B cell (primary cell): ENCODE measurements around the gene DDHD1. TPM values are rescaled to one million over a fixed set of nuclear protein-coding genes. Genes with fewer than 3 reads are reported as not detected.

Experiments
- ATAC-seq: fragments of 200-7000 bp; cut with Tn5 transposase; one replicate; pipeline ENCODE4 v1.10.0; 2021; ENCODE audit warnings: low read depth, mild to moderate bottlenecking, moderate number of reproducible peaks, moderate library complexity
- CTCF ChIA-PET: fragments of 350-600 bp; sonication (Branson Sonifier 250); formaldehyde crosslinking; loops from one replicate; lab custom pipeline; 2021; ENCODE audit warnings: antibody characterized with exemption, inconsistent platforms; lab: Charles Lee
- POLR2A ChIA-PET: fragments of 350-600 bp; sonication (Branson Sonifier 250); formaldehyde crosslinking; loops from one replicate; lab custom pipeline; 2021; ENCODE audit warnings: antibody characterized with exemption; lab: Charles Lee
- DNase-seq: peaks from one replicate; pipeline ENCODE4 v3.0.0; 2013
- H2AFZ ChIP-seq: 2 replicates; pipeline ENCODE4 v1.6.1; 2012; ENCODE audit warnings: mild to moderate bottlenecking, low read depth, low read length; ENCODE audit not compliant: insufficient read depth, poor library complexity, severe bottlenecking
- H3K27ac ChIP-seq, 2 donors: 1 replicate in 1 of 2; 2 replicates in 1 of 2; pipeline ENCODE4 v1.5.1; 2012 to 2013; ENCODE audit warnings: low read length in 2 of 2, mild to moderate bottlenecking in 2 of 2, moderate library complexity in 1 of 2
- H3K27me3 ChIP-seq, 4 experiments: fragments of 200-600 bp in 1 of 4; sonication (generic) in 1 of 4; replicated peaks in 1 of 4; 1 replicate in 2 of 4; 2 replicates in 2 of 4; pipeline versions ENCODE4 v1.6.1 to v1.7.0; 2013 to 2016; ENCODE audit warnings: low read length in 3 of 4, mild to moderate bottlenecking in 2 of 4, mixed read lengths in 1 of 4, moderate library complexity in 1 of 4; ENCODE audit not compliant: insufficient read depth in 4 of 4, control insufficient read depth in 3 of 4; ENCODE audit errors: control extremely low read depth in 1 of 4
- H3K36me3 ChIP-seq, 2 experiments: replicated peaks in 1 of 2; 1 replicate in 1 of 2; 2 replicates in 1 of 2; pipeline versions ENCODE4 v1.6.1 to v1.7.1; 2013; ENCODE audit warnings: low read length in 1 of 2; ENCODE audit not compliant: insufficient read depth in 2 of 2, control insufficient read depth in 1 of 2; ENCODE audit errors: control extremely low read depth in 1 of 2, extremely low read depth in 1 of 2
- H3K4me1 ChIP-seq, 2 donors: fragments of 200-600 bp in 1 of 2; sonication (generic) in 1 of 2; 1 replicate in 1 of 2; 2 replicates in 1 of 2; pipeline versions ENCODE4 v1.5.1 to v1.6.1; 2013 to 2017; ENCODE audit warnings: low read length in 2 of 2; ENCODE audit not compliant: control insufficient read depth in 2 of 2, insufficient read depth in 2 of 2
- H3K4me2 ChIP-seq: replicated peaks from 2 replicates; pipeline ENCODE3; 2012; ENCODE audit warnings: mild to moderate bottlenecking, low read depth, low read length; ENCODE audit not compliant: poor library complexity, severe bottlenecking
- H3K4me3 ChIP-seq, 5 experiments: fragments of 200-600 bp in 1 of 5; sonication (generic) in 1 of 5; 1 replicate in 3 of 5; 2 replicates in 2 of 5; pipeline versions ENCODE4 v1.5.1 to v1.7.0; 2011 to 2016; ENCODE audit warnings: low read length in 4 of 5, mild to moderate bottlenecking in 4 of 5, low read depth in 2 of 5, control low read depth in 1 of 5, moderate library complexity in 1 of 5; ENCODE audit not compliant: insufficient read depth in 1 of 5; ENCODE audit errors: control extremely low read depth in 1 of 5, extremely low read depth in 1 of 5
- H3K79me2 ChIP-seq: fragments of 200-600 bp; sonication (generic); one replicate; pipeline ENCODE4 v1.6.0; 2016; ENCODE audit warnings: low read length; ENCODE audit not compliant: control insufficient read depth, insufficient read depth
- H3K9ac ChIP-seq: fragments of 200-600 bp; sonication (generic); 2 replicates; pipeline ENCODE4 v1.6.1; 2017; ENCODE audit warnings: mild to moderate bottlenecking, low read length, moderate library complexity
- H3K9me3 ChIP-seq, 3 donors: one replicate each; pipeline versions ENCODE4 v1.6.1 to v1.7.1; 2013; ENCODE audit warnings: low read length in 2 of 3; ENCODE audit not compliant: control insufficient read depth in 2 of 3, insufficient read depth in 1 of 3; ENCODE audit errors: control extremely low read depth in 1 of 3
- H4K20me1 ChIP-seq: 2 replicates; pipeline ENCODE4 v1.6.0; 2012; ENCODE audit warnings: mild to moderate bottlenecking, low read length; ENCODE audit not compliant: insufficient read depth, control insufficient read depth, poor library complexity, severe bottlenecking
- H3K27ac Mint-ChIP-seq: one replicate; pipeline ENCODE4 v1.8.0; 2021; ENCODE audit warnings: mixed read lengths
- H3K27me3 Mint-ChIP-seq: one replicate; pipeline ENCODE4 v1.8.0; 2021; ENCODE audit warnings: mixed read lengths
- H3K4me1 Mint-ChIP-seq: one replicate; pipeline ENCODE4 v1.8.0; 2021; ENCODE audit warnings: mixed read lengths
- H3K4me3 Mint-ChIP-seq: one replicate; pipeline ENCODE4 v1.8.0; 2021; ENCODE audit warnings: mixed read lengths
- H3K9me3 Mint-ChIP-seq: one replicate; pipeline ENCODE4 v1.8.0; 2022; ENCODE audit warnings: mixed read lengths; ENCODE audit not compliant: insufficient read depth
- EZH2 ChIP-seq: IDR thresholded peaks from 2 replicates; pipeline ENCODE4 v1.6.1; 2012; ENCODE audit warnings: borderline replicate concordance, low read depth, mild to moderate bottlenecking, moderate library complexity, low read length; ENCODE audit not compliant: insufficient read depth, poor library complexity, severe bottlenecking
- WGBS: methylation state at CpG from one replicate; pipeline ENCODE4 v1.1.5; 2013; ENCODE audit warnings: missing lambda C conversion rate; ENCODE audit not compliant: insufficient coverage; 5-methylcytosine and 5-hydroxymethylcytosine counted together
- intact Hi-C: fragments of 100-400 bp; cut with micrococcal nuclease; formaldehyde crosslinking; loops from one replicate; pipeline ENCODE4 v1.10.0; 2022
- polyA plus RNA-seq: library from polyadenylated mRNA; depleted of rRNA; stranded (reverse); fragments of >200 nt; gene quantifications from 2 replicates; pipeline ENCODE4 v1.2.3, GENCODE V29; 2012
- total RNA-seq, 2 donors: library from RNA; stranded (reverse); fragments of 120-200 nt in 1 of 2; gene quantifications; 1 replicate in 1 of 2; 2 replicates in 1 of 2; pipeline versions ENCODE4 v1.2.3 to v1.2.4, GENCODE V29; 2013 to 2022
- TF ChIP-seq, protein P1 (sequence below): fragments of 200-600 bp; IDR thresholded peaks from one replicate; pipeline ENCODE4 v1.8.0; 2022; ENCODE audit warnings: antibody characterized with exemption, mild to moderate bottlenecking

Gene DDHD1
- total and polyA plus RNA-seq, 2 donors (not counting 1 experiment from before 2014, with no cell fraction given) = 7.1 to 75.4 TPM

- Mint-ChIP-seq H3K27ac (peak overlapping the region; percentile 92), H3K27me3 (no peaks in the 10 kb centered on the region), H3K9me3 (no peaks in the 10 kb centered on the region), H3K4me3 (peak overlapping the region; percentile 99), H3K4me1 (peaks cover 51% of the 10 kb centered on the region)
- H3K4me3 ChIP-seq = peak overlapping the region; percentile 65 to 85 (median 78)
- ChIA-PET POLR2A (interaction anchor here (0.6 to 2.0 kb wide), 5 partner anchors 26 to 600 kb away, joined by 3 to 9 read pairs (median 3); partner anchors contain the start of genes ERO1A, GPR137C and TXNDC16), CTCF (interaction anchor here (0.6 to 2.5 kb wide), 6 partner anchors 25 to 327 kb away, joined by 3 to 10 read pairs (median 7); no protein-coding TSS in a partner anchor)
- H3K9ac ChIP-seq = peak overlapping the region; percentile 90
- peaks cover 24% of the 10 kb centered on the region for H4K20me1 ChIP-seq
- H3K27me3 ChIP-seq = no peaks in the 10 kb centered on the region
- ATAC-seq (peak; percentile 25), DNase-seq (no peak)
- peaks cover 0 to 5% (median 0%) of the 10 kb centered on the region in 3 donors for H3K9me3 ChIP-seq
- no peaks in the 10 kb centered on the region for H3K36me3 ChIP-seq
- H2AFZ ChIP-seq = peak overlapping the region; percentile 84
- H3K27ac ChIP-seq = peak overlapping the region; percentile 79 to 96
- intact Hi-C loops = loop anchor here (1.0 to 10.0 kb wide), 7 partner anchors 26 to 1875 kb away; partner anchors contain the start of genes CNIH1, FERMT2, GMFB and SOCS4
- no peak for TF ChIP-seq EZH2
- TF ChIP-seq, protein P1, sequence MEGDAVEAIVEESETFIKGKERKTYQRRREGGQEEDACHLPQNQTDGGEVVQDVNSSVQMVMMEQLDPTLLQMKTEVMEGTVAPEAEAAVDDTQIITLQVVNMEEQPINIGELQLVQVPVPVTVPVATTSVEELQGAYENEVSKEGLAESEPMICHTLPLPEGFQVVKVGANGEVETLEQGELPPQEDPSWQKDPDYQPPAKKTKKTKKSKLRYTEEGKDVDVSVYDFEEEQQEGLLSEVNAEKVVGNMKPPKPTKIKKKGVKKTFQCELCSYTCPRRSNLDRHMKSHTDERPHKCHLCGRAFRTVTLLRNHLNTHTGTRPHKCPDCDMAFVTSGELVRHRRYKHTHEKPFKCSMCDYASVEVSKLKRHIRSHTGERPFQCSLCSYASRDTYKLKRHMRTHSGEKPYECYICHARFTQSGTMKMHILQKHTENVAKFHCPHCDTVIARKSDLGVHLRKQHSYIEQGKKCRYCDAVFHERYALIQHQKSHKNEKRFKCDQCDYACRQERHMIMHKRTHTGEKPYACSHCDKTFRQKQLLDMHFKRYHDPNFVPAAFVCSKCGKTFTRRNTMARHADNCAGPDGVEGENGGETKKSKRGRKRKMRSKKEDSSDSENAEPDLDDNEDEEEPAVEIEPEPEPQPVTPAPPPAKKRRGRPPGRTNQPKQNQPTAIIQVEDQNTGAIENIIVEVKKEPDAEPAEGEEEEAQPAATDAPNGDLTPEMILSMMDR = no peak
- H3K79me2 ChIP-seq = peaks cover 52% of the 10 kb centered on the region
- under 1% methylated on average over 73 of the region's 73 CpGs for WGBS
- peak overlapping the region; percentile 85 for H3K4me2 ChIP-seq
- H3K4me1 ChIP-seq = peaks cover 36 to 47% of the 10 kb centered on the region in 2 donors
These were observed 788 bp downstream of the DDHD1 start for GRCh38 chr14:53152184-53152886.
